T-helper 1 cell treated with Interleukin-12 subunit alpha and Interleukin-12 subunit beta and Interleukin-4 antibody, amounts not matched to agents 30 ng/mL and 1 ng/mL, for 36 hours (primary cell): ENCODE results near the gene FBLN1. TPM values are rescaled to one million over a fixed set of nuclear protein-coding genes. Genes with fewer than 3 reads are reported as not detected.
"Not testable (repeated sequence)": the region's sequence is repeated elsewhere in the genome, so short reads cannot be mapped to it uniquely, and the experiment has no call there.

Experiments
- intact Hi-C: fragments of 100-400 bp; cut with micrococcal nuclease; formaldehyde crosslinking; loops from one replicate; pipeline ENCODE4 v1.15.1; 2024
- total RNA-seq: library from RNA; stranded (reverse); gene quantifications from 2 replicates; pipeline ENCODE4 v1.2.3, GENCODE V29; 2022

Gene FBLN1
- total RNA-seq, 1 donor from 2014 or later = not detected

DNA sequence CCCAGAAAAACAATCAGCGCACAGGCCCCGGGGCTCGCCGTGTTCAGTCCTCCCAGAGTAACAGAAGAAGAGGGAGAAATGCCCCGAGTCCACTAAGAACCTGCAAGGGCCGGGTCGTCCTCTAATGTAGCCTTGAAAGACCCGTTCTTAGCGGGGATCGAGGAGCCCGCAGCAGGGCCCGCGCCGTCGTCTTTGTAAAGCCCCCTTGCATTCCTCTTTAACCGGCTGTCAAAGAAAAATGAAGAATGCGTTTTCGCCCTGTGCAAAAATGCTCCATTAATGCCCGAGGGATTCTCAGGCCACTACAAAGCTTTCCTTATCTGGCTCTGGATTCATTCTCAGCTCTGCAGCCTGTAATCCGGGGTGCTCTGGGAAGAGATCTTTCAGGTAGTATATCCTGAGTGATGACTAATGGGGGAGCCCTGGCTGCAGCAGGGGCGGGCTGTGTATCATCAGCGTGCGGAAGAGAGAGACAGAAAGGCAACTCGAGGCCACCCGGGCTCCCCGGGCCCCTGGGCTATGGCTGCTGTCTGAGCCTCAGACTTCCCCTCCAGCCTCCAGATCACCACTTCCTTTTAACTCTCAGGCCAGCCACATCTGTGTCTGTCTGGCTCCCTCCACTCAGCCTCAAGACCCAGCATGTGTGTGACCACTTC lies 78.2 kb downstream of the FBLN1 start:
- intact Hi-C loops = no loop called here

DNA sequence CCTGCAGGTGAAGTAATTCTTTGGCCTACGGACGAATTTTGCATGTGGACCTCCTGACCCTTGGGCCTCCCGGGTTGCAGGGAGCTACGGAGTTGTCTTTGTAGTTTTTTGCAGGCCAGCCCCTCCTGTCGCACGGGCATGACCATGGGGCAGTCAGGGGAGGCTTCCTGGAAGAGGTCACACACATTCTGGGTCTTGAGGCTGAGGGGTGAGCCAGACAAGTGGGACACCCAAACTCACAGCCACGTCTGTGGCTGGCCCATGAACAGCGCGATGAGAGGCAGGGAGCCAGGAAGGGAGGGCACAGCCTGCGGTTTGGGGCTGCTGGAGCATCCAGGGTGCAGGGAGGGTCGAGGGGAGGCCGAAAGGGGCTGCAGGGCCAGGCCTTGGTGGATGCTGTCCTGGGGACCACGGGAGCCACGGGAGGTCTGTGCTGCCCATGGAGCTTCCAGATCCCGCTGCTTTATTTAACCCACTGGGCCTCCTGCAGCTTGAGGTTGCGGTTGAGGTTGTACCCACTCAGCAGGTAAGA lies 78.9 kb downstream of the FBLN1 start:
- intact Hi-C loops = no loop called here

DNA sequence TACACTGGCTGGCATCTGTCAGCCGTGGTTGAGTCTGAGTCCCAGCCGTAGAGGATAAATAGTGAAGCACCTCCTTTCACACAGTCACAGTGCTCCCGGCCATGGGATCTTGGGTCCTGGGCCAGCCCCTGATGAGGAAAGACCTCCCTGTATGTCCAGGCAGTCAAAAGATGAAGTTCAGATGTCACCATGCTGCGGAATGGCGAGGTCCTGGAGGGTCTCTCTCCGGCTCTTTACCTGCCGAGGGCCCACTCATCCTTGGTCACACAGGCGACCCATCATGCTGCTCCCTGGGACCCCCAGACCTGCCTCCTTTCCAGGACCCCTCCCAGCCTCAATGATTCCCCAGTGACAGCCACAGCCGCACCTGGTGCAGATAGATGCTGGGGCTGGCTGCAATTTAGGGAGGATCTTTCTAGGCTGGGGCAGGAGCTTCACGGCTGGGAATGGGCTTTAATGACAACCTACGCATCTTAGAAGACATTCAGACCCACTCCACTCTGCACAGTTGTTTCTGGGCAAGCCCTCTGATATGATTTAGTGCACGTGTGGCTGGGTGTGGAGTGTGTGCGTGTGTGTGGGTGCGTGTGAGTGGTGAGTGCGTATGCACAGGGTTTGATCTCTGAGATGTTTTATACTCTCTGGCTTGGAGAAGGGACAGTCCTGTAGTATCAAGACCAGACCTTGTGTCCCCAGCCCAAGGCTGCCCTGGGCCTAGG lies 79.7 kb downstream of the FBLN1 start:
- intact Hi-C loops = no loop called here

DNA sequence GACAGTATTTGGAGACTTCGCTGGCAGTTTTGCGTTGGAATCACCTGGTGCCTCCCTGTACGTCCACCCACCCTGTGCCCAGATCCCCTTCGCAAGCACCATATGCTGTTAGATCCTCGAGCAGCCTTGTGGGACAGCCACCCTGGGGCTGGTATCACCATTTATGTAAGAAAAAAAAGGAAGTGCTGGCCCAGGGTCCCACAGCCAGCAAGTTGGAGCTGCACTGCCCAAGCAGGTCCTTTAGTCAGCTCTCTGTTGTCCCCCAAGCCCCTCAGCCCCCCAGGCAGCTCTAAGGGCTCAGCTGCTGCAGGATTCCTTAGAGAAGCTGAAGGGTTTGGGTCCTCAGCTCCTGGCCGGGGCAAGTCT lies 80.3 kb downstream of the FBLN1 start:
- intact Hi-C loops = no loop called here

DNA sequence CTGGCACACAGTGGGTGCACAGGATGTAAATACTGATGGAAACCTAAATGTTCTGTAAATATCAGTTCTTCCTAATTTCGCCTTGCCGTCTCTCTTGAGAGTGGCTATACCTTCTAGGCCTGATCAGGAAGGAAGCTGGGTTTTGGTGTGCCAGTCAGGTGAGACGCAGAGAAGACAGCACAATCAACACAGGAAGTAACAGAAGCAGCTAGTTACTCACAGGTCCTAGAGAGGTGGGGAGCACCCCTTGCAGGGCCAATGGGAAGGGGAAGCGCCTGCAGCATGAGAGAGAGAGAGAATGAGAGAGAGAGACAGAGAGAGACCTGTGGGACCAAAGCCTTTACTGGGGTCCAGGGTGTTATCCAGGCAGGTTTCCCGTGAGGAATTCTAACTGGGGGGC lies 80.8 kb downstream of the FBLN1 start:
- intact Hi-C loops = no loop called here

DNA sequence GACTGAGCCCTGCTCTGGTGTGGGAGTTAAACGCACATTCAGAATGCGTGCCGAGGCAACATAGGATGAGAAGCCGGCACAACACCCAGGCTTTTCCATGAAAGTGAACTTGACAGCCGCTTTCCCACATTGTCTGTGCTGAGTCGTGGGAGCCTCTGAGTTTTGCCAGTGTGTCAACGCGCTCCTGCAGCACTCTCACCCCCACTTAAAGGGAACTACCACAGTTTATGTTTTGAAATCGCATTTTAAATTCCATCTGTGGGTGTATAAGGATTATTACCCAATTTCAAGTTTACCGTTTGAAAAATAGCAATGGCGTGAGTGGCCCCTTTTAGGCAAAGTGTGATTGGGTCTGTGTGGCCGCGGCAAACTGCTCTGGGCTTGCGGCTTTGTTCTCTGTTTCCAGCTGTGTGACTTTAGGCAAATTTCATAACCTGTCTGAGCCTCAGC lies 81.5 kb downstream of the FBLN1 start:
- intact Hi-C loops = no loop called here

DNA sequence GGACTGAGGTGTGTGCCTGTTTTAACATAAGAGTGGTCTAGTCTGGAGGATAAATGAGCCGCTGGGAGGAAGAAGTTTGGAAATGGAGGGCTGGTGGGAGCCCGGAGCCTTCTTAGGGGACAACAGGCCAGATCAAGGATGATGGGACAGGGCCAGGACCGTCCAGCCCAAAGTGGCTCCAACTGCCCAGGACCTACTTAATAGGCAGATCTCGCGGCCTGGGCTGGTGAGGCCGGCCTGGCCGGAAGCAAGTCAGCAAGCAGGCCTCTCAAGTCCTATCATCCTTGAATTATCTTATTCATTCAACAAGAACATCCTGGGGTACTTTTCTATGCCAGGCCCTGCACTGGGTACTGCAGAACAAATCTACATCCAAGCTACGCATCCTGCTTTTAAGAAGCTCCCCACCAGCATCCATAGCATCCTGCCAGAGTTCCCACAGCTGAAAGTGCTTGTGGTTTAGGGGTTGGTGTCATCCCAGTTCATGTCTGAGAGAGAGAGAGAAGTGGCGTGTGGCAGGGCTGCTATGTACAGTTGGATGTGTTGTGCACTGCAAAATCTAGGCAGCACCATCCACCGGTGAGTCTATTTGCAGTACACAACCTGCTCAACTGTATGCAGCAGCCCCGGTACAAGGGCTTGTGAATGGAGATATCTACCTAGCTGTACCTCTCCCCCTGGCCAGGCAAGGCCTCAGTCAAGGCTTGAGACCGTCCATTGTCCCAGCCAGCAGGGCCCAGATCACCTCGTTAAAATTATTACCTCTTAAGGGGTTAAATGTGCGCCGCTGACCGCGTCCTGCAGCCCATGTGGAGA lies 82.1 kb downstream of the FBLN1 start:
- intact Hi-C loops = no loop called here

DNA sequence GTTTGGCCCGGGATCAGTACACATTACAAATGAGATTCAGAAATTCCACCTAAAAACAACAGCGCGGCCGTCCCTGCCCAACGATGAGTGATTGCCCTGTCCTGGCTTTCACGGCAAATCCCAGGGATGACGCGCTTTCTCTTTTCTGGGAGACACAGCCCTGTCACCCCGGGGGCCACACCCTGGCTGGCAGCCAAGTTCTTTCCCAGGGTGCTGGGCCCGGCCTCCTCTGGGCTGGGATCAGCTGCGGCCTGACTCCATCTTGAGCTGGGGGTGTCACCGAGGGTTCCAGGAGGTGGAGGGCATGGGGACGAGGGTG lies 82.7 kb downstream of the FBLN1 start:
- intact Hi-C loops = no loop called here

DNA sequence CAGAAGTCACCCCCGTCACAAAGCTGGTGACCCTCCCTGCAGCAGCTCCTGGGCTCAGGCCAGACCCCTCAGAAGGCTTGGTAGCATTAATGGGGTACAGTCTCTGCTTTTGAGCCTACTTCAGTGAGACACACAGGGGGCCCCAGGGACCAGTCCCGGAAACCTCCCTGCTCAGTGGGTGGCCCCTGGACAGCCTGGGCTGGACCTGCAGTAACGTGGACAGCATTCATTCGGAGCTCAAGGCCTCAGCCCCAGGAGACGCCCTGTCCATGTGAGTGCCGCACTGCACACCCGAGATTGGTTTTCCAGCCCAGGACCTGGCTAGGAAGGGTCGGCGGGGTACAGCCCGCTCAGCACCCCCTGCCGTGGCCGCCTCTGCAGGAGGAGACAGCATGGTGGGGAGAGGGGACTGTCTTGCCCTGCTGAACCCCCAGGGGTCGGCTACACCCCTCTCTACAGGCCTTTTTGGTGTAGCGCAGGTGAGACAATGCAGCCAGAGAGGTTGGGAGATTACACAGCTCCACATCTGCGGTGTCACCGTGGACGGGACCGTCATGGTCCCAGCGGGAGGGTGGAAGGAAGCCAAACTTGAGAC lies 83.4 kb downstream of the FBLN1 start:
- intact Hi-C loops = no loop called here

DNA sequence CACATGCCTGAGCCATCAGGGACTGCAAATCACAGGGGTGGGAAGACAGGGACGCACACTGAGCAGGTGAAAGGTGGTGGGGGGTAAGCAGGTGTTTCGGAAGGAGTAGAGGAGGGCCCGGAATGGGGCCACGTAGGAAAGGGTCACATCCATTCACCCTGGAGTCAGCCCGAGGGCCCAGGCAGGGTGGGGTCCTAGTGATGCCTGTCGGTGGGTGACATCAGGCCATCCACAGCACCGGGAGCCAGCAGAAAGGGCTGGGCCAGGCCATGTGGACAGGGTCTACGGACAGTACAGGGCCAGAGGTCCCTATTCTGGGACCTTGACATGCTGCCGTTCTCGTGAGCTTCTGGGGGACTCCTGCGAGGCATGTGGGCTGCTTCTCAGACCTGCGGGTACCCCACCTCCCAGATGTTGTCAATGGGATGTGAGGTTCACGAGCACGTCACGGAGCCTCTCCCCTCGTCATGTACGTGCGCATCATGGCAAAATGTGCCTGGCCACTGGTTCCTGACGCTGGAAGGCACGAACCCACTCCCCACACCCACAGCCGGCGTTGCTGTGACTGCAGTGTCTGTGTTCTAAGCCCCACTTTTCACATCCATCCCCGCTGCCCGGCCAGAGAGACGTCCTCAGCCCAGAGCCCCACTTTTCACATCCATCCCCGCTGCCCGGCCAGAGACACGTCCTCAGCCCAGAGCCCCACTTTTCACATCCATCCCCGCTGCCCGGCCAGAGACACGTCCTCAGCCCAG lies 84.1 kb downstream of the FBLN1 start:
- intact Hi-C loops = no loop called here

DNA sequence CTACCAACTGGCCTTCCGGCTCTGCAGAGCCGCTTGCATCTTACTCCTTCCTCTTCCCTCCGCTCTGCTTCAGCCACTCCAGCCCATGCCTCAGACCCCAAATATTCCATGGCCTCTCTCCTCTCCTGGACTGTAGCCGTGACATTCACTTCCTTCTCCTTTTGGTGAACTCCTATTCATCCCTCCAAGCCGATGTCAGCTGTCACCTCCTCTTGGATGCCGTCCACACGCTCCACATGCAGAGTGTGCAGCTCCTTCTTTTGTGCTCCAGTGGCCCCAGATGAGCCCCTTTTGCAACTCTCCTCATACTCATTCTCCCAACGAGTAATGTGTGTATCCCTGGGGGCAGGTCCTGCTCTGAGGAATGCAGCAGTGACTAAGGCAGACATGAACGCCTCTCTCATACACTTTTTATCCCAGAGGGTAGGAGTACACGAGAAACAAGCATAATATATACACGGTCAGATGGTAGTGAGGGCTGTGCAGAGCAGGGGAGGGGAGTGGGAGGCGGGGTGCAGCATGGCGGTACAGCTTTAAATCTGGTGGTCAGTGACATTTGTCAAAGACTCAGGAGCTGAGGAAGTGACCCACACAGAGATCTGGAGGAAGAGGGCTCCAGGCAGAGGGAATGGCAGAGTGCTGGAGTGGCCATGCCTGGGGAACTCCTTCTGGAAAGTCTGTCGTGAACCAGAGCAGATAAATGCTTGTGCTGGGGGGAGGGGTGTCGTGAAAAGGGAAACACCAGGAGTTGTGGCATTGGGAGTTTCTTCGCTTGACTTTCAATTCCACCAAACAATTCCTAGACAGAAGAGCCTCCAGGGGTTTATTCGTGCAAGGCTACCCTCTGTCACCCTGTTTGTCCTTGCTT lies 85.2 kb downstream of the FBLN1 start:
- intact Hi-C loops = no loop called here

DNA sequence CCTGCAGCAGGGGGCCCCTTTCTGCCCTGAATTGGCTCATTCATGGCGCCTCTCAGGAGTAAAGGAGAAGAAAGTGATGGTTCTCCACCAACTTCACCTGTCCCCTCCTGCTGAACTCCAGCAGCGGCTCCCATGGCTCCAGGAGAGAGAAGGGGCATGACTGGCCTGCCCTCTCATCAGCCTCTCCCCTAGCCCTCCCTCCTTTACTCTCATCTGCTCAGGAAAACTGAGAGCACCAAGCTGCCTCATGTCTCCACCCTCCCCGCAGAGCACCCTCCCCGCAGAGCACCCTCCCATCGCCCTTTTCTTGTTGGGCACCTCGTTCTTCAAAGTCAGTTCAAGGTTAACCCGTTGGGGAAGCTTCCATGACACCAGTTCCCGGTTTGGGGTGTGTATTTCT lies 86.9 kb downstream of the FBLN1 start:
- intact Hi-C loops = no loop called here

DNA sequence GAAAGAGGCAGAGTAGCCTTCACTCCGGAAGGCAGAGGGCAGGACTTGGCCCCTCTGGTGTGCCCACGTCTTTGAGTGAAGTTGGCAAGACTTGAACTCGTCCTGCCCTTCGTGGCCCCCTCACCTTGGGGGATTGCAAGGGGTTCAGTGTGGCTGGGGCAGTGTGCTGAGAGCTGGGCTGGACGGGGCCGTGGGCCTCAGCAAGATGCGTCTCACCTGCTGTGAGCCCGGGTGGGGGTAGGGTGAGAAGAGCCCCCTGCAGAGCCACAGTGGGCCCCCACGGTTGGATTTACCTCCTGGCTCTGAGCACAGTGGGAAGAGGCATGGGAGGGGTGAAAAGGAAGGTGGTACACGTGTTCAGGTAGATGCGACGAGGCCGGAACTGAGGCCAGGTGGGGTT lies 87.6 kb downstream of the FBLN1 start:
- intact Hi-C loops = no loop called here

DNA sequence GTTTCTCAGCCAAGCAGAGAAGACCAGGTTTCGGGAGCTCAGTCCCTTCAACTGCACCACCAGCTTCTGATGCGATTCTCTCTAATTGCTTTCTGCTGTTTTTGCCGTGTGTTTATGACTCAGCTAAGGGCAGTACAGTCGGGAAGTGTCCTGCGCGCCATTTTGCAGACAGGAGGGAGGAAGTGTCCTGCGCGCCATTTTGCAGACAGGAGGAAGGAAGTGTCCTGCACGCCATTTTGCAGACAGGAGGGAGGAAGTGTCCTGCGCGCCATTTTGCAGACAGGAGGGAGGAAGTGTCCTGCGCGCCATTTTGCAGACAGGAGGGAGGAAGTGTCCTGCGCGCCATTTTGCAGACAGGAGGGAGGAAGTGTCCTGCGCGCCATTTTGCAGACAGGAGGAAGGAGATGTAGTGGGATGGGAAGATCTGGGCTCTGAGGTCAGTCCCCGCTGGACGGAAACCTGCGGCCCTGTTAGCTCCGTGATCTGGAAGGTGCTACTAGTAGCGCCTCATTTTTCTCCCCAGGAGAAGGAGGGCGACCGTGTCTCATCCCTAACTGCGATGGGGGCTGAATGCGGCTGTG lies 89.0 kb downstream of the FBLN1 start:
- intact Hi-C loops = not testable (repeated sequence)

DNA sequence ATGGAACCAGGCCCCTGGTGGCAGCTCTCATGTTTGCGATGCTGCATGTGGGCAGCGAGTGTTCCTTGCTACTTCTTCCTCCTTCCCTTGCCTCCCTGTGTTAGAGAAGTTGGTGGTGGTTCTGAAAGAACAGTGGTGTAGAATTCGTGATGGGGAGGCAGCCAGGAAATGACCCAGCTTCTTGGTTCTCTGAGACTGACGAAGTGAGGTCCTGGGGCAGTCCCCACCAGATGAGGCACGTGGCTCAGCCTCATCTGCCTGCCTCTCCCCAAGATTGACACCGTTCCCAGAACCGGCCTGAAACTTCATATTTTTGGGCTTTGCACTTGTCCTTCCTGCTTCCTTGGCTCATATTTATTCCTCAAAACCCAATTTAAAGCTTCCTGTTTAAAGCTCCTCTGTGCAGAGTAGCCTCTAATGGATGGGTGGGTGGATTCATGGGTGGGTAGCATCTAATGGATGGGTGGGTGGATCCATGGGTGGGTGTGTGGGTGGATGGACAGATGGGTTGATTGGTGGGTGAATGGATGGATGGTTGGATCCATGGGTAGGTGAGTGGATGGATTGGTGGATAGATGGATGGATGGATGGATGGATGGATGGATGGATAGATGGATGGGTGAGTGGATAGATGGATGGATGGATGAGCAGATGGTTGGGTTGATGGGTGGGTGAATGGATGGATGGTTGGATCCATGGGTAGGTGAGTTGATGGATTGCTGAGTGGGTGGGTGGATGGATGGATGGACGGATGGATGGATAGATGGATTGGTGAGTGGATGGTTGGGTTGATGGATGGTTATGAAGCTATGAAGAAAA lies 91.6 kb downstream of the FBLN1 start:
- intact Hi-C loops = no loop called here

DNA sequence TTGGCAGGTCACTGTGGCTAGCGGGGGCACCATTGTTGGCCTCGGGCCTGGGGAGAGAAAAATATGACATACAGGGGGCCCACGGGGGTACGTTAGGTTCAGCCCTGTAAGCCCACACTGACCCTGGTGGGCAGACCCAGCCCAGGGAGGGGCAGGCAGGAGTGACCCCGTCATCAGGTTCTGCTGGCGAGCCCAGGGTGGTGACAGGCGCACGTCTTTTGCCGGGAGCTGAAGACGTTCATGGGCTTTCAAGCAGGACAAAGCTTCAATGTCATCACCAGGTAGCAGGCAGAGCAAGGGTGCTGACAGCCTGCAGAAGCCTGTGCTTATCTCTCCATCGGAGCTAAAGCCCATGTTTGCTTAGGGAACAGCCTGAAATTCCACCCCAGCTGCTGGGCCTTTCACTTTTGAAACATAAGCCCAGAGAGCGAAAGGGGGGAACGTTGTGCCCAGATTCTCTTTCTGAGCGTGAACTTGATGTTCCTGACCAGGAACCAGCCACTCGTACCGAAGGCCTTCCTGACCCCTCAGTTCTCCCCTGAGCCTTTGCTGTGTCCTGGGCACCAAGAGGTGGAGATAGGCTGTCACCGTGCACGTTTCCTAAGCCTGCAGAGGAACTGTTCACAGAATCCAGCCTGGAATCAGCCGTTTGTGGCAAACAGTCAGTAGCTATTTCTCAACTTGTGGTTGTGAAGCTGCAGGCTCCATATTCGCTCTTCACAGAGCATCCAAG lies 94.9 kb downstream of the FBLN1 start:
- intact Hi-C loops = no loop called here

DNA sequence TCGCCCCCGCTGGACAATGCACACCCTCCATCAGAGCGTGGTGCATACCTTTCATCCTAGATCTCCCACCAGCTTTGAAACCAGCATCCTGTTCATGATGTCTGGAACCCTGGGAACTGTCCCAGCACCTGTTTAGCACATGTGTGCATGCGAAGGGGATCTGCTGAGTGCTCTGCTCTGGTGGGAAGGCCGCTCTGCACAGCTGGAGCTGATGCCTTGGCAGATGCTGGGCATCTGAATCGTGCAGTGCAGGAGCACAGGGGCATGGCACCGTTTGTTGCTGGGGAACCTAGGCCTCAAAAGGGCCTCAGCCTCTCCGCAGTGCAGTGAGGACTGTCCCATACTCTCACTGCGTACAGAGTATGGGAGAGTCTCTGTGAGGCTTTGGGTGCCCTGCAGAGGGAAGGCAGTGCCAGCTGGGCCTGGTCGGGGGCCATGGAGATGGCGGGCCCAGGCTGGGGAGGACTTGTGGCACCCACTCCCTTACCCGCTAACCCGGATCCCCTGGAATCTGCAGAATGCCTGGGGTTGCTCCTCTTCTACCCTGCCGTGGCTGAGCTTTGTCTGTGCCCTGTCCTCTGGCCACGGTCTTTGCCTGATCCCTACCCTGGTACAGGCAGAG lies 96.0 kb downstream of the FBLN1 start:
- intact Hi-C loops = no loop called here
